ENCODE results near the gene CORO2B.

CORO2B gene

DNA sequence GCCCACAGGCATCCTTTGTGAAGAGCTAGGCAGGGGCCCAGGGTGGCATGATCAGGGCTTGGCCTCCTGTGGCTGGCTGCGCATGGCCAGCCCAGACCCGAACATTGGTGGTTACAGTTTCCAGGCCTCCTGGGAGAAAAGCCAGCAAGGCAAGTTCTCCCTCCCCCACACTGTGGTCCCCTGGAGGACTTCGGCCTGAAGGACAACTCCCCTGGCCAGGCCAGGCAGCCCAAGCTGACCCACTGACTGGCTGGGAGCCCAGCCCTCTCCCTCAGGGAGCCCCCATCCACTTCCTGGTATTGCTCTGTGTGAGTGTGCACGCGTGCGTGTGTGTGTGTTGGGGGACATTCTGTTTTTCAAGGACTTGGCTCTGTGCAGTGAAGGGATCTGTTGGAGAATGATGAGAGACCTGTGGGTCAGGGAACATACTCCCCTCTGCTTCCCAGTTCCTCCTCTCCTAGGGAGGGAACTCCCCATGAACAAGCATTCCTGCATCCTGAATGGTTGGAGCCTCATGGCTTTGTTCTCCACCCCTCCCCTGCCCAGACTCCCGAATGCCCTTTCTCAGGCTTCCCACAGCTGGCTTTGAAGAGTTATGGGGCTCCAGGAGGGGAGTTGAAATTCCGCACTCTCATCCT, 29.5 kb downstream of the CORO2B start:
- peaks cover 21% of the 10 kb centered on the region for H3K4me1 ChIP-seq (ENCODE audit: control insufficient read depth, insufficient read depth, low read length)

DNA sequence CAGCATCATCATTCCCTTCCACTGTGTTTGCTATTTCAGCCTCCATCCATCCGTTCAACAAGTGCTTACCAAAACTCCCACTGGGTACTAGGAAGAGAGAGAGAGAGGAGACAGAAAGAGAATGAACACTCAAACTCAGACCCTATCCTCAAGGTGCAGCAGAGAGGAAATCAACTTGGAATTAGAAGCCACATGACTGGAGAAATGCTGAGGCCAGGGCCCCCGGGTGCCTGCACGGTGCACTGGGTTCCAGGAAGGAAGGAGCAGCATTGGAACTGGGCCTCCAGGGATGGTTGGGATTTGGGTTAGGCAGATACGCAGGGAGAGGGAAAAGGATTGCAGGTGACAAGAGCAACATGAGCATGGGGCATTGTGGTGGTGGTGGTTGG, 30.0 kb downstream of the CORO2B start:
- Histone ChIP-seq H3K4me1 (ENCODE audit: control insufficient read depth, insufficient read depth, low read length) (peaks cover 23% of the 10 kb centered on the region), H3K4me3 (ENCODE audit: insufficient read depth, low read depth, low read length) (no peak overlapping the region), H3K36me3 (ENCODE audit: control insufficient read depth, insufficient read depth, low read length) (no peaks in the 10 kb centered on the region), H3K27me3 (ENCODE audit: control insufficient read depth, insufficient read depth, low read length, poor library complexity, severe bottlenecking) (peaks cover 1% of the 10 kb centered on the region), H3K27ac (ENCODE audit: insufficient read depth, low read depth, low read length, poor library complexity, severe bottlenecking) (no peak overlapping the region), H3K9me3 (ENCODE audit: control insufficient read depth, low read length) (no peaks in the 10 kb centered on the region)
- 75 to 82% methylated on average over 4 of the region's 4 CpGs for WGBS, 2 experiments

More for the DNA sequence above, 29.5 kb downstream of the CORO2B start:
- no peak overlapping the region for H3K4me3 ChIP-seq (ENCODE audit: insufficient read depth, low read depth, low read length)
- WGBS, 2 experiments = 76 to 77% methylated on average over 8 of the region's 8 CpGs
- no peaks in the 10 kb centered on the region for H3K36me3 ChIP-seq (ENCODE audit: control insufficient read depth, insufficient read depth, low read length)
- H3K27me3 ChIP-seq (ENCODE audit: control insufficient read depth, insufficient read depth, low read length, poor library complexity, severe bottlenecking) = peaks cover 3% of the 10 kb centered on the region
- H3K9me3 ChIP-seq (ENCODE audit: control insufficient read depth, low read length) = no peaks in the 10 kb centered on the region
- H3K27ac ChIP-seq (ENCODE audit: insufficient read depth, low read depth, low read length, poor library complexity, severe bottlenecking) = no peak overlapping the region

GRCh38 chr15:68609629-68610028, 30.8 kb downstream of the CORO2B start:
- Histone ChIP-seq H3K36me3 (ENCODE audit: control insufficient read depth, insufficient read depth, low read length) (no peaks in the 10 kb centered on the region), H3K4me1 (ENCODE audit: control insufficient read depth, insufficient read depth, low read length) (peaks cover 31% of the 10 kb centered on the region), H3K9me3 (ENCODE audit: control insufficient read depth, low read length) (no peaks in the 10 kb centered on the region), H3K27ac (ENCODE audit: insufficient read depth, low read depth, low read length, poor library complexity, severe bottlenecking) (no peak overlapping the region), H3K27me3 (ENCODE audit: control insufficient read depth, insufficient read depth, low read length, poor library complexity, severe bottlenecking) (no peaks in the 10 kb centered on the region), H3K4me3 (ENCODE audit: insufficient read depth, low read depth, low read length) (no peak overlapping the region)
- 84 to 85% methylated on average over 7 of the region's 7 CpGs for WGBS, 2 experiments

DNA sequence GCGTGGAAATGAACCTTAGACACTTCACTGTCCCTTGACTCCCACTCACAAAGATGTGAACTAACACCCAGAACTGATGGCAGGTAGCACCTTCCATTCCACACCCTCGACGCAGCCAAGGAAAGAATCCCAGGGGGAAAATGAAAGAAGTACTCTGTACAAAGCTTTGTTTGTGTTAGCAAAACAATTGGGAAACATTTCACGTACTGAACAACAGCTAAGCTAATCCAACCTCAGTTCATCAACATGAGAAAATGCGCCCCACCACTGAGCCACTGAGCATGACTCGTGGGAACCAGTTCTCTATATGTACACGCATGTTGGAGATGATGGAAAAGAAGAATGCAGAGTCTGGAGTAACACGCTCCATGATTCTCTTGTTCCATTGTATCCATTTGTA, 32.0 kb downstream of the CORO2B start:
- peaks cover 36% of the 10 kb centered on the region for H3K4me1 ChIP-seq (ENCODE audit: control insufficient read depth, insufficient read depth, low read length)
- no peaks in the 10 kb centered on the region for H3K27me3 ChIP-seq (ENCODE audit: control insufficient read depth, insufficient read depth, low read length, poor library complexity, severe bottlenecking)
- H3K27ac ChIP-seq (ENCODE audit: insufficient read depth, low read depth, low read length, poor library complexity, severe bottlenecking) = no peak overlapping the region
- H3K36me3 ChIP-seq (ENCODE audit: control insufficient read depth, insufficient read depth, low read length) = no peaks in the 10 kb centered on the region
- WGBS, 2 experiments = 91 to 93% methylated on average over 8 of the region's 8 CpGs
- no peak overlapping the region for H3K4me3 ChIP-seq (ENCODE audit: insufficient read depth, low read depth, low read length)
- no peaks in the 10 kb centered on the region for H3K9me3 ChIP-seq (ENCODE audit: control insufficient read depth, low read length)

GRCh38 chr15:68612503-68612902, 33.7 kb downstream of the CORO2B start:
- WGBS, 2 experiments = 94 to 98% methylated on average over 3 of the region's 3 CpGs
- no peaks in the 10 kb centered on the region for H3K36me3 ChIP-seq (ENCODE audit: control insufficient read depth, insufficient read depth, low read length)
- no peaks in the 10 kb centered on the region for H3K9me3 ChIP-seq (ENCODE audit: control insufficient read depth, low read length)
- no peak overlapping the region for H3K4me3 ChIP-seq (ENCODE audit: insufficient read depth, low read depth, low read length)
- H3K4me1 ChIP-seq (ENCODE audit: control insufficient read depth, insufficient read depth, low read length) = peaks cover 36% of the 10 kb centered on the region
- H3K27ac ChIP-seq (ENCODE audit: insufficient read depth, low read depth, low read length, poor library complexity, severe bottlenecking) = no peak overlapping the region
- no peaks in the 10 kb centered on the region for H3K27me3 ChIP-seq (ENCODE audit: control insufficient read depth, insufficient read depth, low read length, poor library complexity, severe bottlenecking)

- no peak overlapping the region for H3K4me3 ChIP-seq (ENCODE audit: insufficient read depth, low read depth, low read length)
- peaks cover 32% of the 10 kb centered on the region for H3K4me1 ChIP-seq (ENCODE audit: control insufficient read depth, insufficient read depth, low read length)
- no peaks in the 10 kb centered on the region for H3K9me3 ChIP-seq (ENCODE audit: control insufficient read depth, low read length)
- no peak overlapping the region for H3K27ac ChIP-seq (ENCODE audit: insufficient read depth, low read depth, low read length, poor library complexity, severe bottlenecking)
- no peaks in the 10 kb centered on the region for H3K36me3 ChIP-seq (ENCODE audit: control insufficient read depth, insufficient read depth, low read length)
- 95 to 97% methylated on average over 6 of the region's 6 CpGs for WGBS, 2 experiments
- no peaks in the 10 kb centered on the region for H3K27me3 ChIP-seq (ENCODE audit: control insufficient read depth, insufficient read depth, low read length, poor library complexity, severe bottlenecking)
These were observed 34.4 kb downstream of the CORO2B start for GRCh38 chr15:68612979-68613740.

DNA sequence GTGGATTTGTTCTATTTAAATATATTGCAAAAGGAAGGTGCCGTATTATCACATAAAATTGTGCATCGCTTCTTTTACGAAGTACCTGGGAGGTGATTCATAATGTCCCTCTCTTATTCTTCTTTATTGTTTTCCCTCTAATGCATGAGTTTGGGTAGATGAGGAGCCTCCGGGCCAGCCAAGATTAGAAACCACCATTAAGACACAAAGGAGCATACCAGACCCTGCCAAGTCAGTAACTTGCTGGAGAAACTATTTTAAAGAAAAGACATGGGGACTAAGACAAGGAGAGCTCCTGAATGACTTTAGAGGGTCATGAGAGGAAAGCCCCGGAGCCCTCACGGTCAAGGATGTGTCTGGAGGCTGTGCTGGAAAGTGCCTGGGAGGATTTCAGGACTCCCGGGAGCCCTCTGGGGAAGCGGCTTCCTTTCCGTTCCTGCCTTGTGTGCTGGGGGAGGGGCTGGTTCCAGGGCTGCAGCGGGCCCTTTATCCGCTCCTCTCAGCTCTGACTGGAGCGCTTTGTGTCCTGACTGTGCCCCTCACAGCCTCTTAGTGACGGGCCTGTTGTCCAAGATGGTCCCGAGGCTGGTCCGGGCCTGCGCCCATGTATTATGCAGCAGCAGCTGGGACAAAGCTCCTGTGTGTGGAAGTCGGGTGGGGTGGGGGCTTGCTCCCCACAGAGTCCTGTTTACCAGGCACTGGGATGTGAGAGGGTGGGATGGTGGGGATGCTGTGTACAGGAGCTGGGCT, 35.7 kb downstream of the CORO2B start:
- 28 to 30% methylated on average over 16 to 17 of the region's 17 CpGs for WGBS, 2 experiments
- H3K4me3 ChIP-seq (ENCODE audit: insufficient read depth, low read depth, low read length) = no peak overlapping the region
- H3K36me3 ChIP-seq (ENCODE audit: control insufficient read depth, insufficient read depth, low read length) = no peaks in the 10 kb centered on the region
- H3K4me1 ChIP-seq (ENCODE audit: control insufficient read depth, insufficient read depth, low read length) = peaks cover 19% of the 10 kb centered on the region
- no peaks in the 10 kb centered on the region for H3K9me3 ChIP-seq (ENCODE audit: control insufficient read depth, low read length)
- H3K27me3 ChIP-seq (ENCODE audit: control insufficient read depth, insufficient read depth, low read length, poor library complexity, severe bottlenecking) = no peaks in the 10 kb centered on the region
- peak overlapping the region; percentile 52 for H3K27ac ChIP-seq (ENCODE audit: insufficient read depth, low read depth, low read length, poor library complexity, severe bottlenecking)

DNA sequence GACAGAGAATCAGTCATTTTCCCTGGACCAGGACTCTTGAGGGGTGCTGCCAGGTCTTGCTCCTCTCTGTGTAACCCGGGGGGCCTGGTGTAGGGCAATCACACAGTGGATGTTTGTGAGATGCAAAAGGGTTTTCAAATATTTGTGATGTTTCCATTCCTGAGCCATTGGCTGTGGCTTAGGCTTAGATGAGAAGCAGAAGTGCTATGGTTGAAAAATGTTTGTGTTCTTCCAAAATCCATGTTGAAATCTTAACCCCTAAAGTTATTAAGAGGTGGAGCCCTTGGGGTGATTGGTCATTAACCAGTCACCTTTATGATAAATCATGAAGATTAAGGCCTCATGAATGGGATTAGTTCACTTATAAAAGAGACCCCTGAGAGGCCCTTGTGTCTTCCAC, 36.5 kb downstream of the CORO2B start:
- Histone ChIP-seq H3K27ac (ENCODE audit: insufficient read depth, low read depth, low read length, poor library complexity, severe bottlenecking) (no peak overlapping the region), H3K4me1 (ENCODE audit: control insufficient read depth, insufficient read depth, low read length) (peaks cover 15% of the 10 kb centered on the region), H3K36me3 (ENCODE audit: control insufficient read depth, insufficient read depth, low read length) (no peaks in the 10 kb centered on the region), H3K4me3 (ENCODE audit: insufficient read depth, low read depth, low read length) (no peak overlapping the region), H3K27me3 (ENCODE audit: control insufficient read depth, insufficient read depth, low read length, poor library complexity, severe bottlenecking) (no peaks in the 10 kb centered on the region), H3K9me3 (ENCODE audit: control insufficient read depth, low read length) (no peaks in the 10 kb centered on the region)
- WGBS, 2 experiments = 95 to 100% methylated on average over 1 of the region's 1 CpG

GRCh38 chr15:68615811-68616210, 37.0 kb downstream of the CORO2B start:
- 91 to 92% methylated on average over 6 of the region's 6 CpGs for WGBS, 2 experiments
- Histone ChIP-seq H3K27ac (ENCODE audit: insufficient read depth, low read depth, low read length, poor library complexity, severe bottlenecking) (no peak overlapping the region), H3K4me1 (ENCODE audit: control insufficient read depth, insufficient read depth, low read length) (peaks cover 15% of the 10 kb centered on the region), H3K9me3 (ENCODE audit: control insufficient read depth, low read length) (no peaks in the 10 kb centered on the region), H3K27me3 (ENCODE audit: control insufficient read depth, insufficient read depth, low read length, poor library complexity, severe bottlenecking) (no peaks in the 10 kb centered on the region), H3K36me3 (ENCODE audit: control insufficient read depth, insufficient read depth, low read length) (no peaks in the 10 kb centered on the region), H3K4me3 (ENCODE audit: insufficient read depth, low read depth, low read length) (no peak overlapping the region)

GRCh38 chr15:68616397-68616796, 37.6 kb downstream of the CORO2B start:
- no peaks in the 10 kb centered on the region for H3K36me3 ChIP-seq (ENCODE audit: control insufficient read depth, insufficient read depth, low read length)
- no peak overlapping the region for H3K4me3 ChIP-seq (ENCODE audit: insufficient read depth, low read depth, low read length)
- WGBS, 2 experiments = 92 to 95% methylated on average over 16 of the region's 16 CpGs
- no peaks in the 10 kb centered on the region for H3K9me3 ChIP-seq (ENCODE audit: control insufficient read depth, low read length)
- no peaks in the 10 kb centered on the region for H3K27me3 ChIP-seq (ENCODE audit: control insufficient read depth, insufficient read depth, low read length, poor library complexity, severe bottlenecking)
- H3K4me1 ChIP-seq (ENCODE audit: control insufficient read depth, insufficient read depth, low read length) = peaks cover 19% of the 10 kb centered on the region
- no peak overlapping the region for H3K27ac ChIP-seq (ENCODE audit: insufficient read depth, low read depth, low read length, poor library complexity, severe bottlenecking)

Data from ectodermal cell (in vitro differentiated cells).